Measurements from ENCODE around the gene FOXP1.

GRCh38 chr3:71033681-71034220 lies 549.8 kb downstream of the FOXP1 start:
- TF ChIP-seq POLR2AphosphoS5 (IDR thresholded peaks at IDR 0.05) (no peak), CTCF (IDR thresholded peaks at IDR 0.05) (no peak), POLR2A (IDR thresholded peaks at IDR 0.05; ENCODE audit: low read depth) (no peak)

All from esophagus muscularis mucosa (tissue), 3 donors.